Sciatic nerve (tissue), 2 donors: ENCODE measurements around the gene FOSB. TPM values are rescaled to one million over a fixed set of nuclear protein-coding genes. Genes with fewer than 3 reads are reported as not detected.

Experiments
- ATAC-seq: fragments of 200-7000 bp; cut with Tn5 transposase; one replicate; pipeline ENCODE4 v1.9.1; 2020; ENCODE audit warnings: mild to moderate bottlenecking, moderate library complexity
- DNase-seq: peaks from one replicate; pipeline ENCODE4 v3.0.0-alpha.2; 2020; ENCODE audit warnings: low spot score
- intact Hi-C: fragments of 100-400 bp; cut with DNase I; formaldehyde crosslinking; loops from one replicate; pipeline ENCODE4 v1.14.2; 2022
- total RNA-seq: library from RNA; stranded (reverse); fragmentation: NEBNext Ultra II Directional; extraction: Animal tissue kit (Norgen Biotek cat#: 25700); gene quantifications from one replicate; pipeline ENCODE4 v1.2.1, GENCODE V29; 2021
- donor health status: DM: no; HTN: no; CAD: no.
- donor health status: DM: no; HTN: no; CAD: no.

The FOSB gene
- total RNA-seq, 1 donor from 2014 or later: 3.7 TPM

DNA sequence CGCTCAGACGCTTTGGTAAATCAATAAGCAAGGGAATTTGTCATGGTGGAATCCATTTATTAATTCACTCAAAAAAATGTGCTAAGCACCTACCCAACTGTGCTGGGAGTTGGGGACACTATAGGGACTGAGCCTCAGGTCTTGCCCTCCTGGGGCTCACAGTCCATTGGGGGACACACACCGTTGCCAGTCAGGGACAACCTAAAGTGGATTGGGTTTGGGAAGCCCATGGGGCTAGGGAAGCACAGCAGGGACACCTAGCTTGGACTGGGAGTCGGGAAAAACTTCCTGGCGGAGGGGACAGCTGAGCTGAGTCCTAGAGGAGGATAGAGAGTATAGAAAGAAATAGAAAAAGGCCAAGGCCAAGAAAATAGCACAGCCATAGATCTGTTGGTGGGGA, 8.5 kb downstream of the FOSB start:
- ATAC-seq (no peak), DNase-seq (no peak)
- intact Hi-C loops: loop anchor here (2.0 kb wide), 1 partner anchor 40 kb away; no protein-coding TSS in a partner anchor

GRCh38 chr19:45477186-45477585, 9.4 kb downstream of the FOSB start:
- ATAC-seq: no peak
- no peak for DNase-seq
- intact Hi-C loops: loop anchor here (2.0 kb wide), 1 partner anchor 40 kb away; no protein-coding TSS in a partner anchor

GRCh38 chr19:45477713-45478453, 10.1 kb downstream of the FOSB start:
- DNase-seq (no peak), ATAC-seq (peak; percentile 3)
- intact Hi-C loops: loop anchor here (2.0 kb wide), 1 partner anchor 41 kb away; no protein-coding TSS in a partner anchor

DNA sequence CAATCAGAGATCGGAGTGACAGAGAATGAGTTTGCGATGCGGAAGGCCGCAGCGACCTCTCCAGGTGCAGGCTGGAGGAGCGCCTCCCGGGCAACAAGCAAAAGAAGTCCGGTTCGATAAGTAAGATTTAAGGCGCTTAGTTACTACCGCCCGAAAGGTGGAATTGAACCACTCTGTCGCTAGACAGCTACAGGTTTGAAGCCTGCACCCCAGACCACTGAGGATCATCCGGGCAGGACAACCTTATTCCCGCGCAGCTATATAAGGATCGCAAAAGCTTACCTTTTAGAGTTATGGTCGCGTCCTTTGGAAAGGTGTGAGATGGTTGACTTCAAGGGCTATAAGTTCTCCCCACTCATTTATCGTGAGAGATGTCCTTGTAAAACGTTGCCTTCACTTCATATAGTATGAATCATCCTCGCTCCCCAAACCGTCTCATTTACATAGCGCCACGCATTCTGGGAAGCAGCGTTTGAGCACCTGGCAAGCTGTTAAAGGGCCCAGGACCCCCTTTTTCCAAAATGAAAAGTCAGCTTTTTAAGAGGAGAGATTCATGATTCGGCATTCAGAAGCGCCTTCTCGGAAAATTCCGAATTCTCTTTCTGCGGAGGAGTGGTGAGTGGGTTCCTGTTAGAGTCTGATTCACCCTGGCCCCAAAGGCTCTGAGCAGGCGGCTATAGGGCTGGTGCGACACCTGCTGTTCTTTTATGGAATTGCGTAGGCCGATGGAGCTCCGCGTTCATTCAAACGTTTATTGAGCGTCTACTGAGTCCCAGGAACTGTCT, 10.8 kb downstream of the FOSB start:
- DNase-seq (peak; percentile 91), ATAC-seq (peak; percentile 93)
- intact Hi-C loops: no loop called here

DNA sequence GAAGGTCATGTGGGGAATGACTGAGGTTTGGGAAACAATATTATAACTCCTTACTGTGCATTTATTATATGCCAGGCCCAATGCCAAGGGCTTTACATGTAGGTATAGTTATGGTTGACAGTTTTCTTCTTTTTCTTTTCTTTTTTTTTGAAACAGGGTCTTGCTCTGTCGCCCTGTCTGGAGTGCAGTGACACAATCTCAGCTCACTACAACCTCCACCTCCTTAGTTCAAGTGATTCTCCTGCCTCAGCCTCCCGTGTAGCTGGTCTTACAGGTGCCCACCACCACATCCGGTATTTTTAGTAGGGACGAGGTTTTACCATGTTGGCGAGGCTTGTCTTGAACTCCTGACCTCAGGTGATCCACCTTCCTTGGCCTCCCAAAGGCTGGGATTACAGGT, 15.2 kb downstream of the FOSB start:
- no peak for DNase-seq
- intact Hi-C loops: loop anchor here (5.0 kb wide), 1 partner anchor 611 kb away; no protein-coding TSS in a partner anchor
- ATAC-seq: no peak

- intact Hi-C loops: loop anchor here (5.0 kb wide), 1 partner anchor 612 kb away; no protein-coding TSS in a partner anchor
- ATAC-seq (no peak), DNase-seq (no peak)
Observed at GRCh38 chr19:45484273-45484945, 16.6 kb downstream of the FOSB start.

DNA sequence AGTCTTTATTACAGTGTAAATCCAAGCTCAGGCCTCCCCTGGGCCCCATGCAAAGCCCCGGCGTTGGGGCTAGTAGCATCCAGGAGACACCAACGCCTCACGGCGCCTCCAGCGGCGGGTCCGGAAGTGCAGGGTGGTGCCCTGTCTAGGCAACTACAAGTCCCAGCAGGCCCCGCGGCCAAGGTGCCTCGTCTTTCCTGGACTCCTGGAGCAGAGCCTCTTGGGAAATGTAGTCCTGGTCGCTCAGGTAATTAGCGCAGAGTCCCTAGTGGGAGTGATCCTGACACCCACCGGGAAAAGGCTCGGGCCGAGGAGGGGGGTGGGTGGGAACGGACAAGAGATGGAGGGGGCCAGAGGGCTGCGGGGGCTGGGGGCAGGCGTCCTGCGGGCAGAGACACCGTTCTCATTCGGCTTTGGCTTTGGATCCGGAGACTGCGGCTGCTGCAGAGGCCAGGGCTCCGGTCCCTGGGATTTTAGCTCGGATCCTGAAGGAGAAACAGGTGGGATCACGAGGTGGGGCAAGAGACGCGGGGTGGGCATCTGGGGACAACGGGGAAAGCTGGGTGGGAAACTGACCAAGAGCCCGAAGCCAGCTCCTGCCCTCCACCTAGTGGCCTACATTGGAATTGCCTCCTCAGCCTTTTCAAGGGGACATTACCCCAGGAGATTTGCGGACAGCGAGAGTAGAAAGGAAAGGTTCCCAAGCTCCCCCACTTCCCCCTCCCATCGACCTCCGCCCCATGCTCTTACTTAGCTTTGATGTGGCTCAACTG, 17.7 kb downstream of the FOSB start:
- intact Hi-C loops: no loop called here
- peak; percentile 99 for ATAC-seq
- DNase-seq: peak; percentile 99

DNA sequence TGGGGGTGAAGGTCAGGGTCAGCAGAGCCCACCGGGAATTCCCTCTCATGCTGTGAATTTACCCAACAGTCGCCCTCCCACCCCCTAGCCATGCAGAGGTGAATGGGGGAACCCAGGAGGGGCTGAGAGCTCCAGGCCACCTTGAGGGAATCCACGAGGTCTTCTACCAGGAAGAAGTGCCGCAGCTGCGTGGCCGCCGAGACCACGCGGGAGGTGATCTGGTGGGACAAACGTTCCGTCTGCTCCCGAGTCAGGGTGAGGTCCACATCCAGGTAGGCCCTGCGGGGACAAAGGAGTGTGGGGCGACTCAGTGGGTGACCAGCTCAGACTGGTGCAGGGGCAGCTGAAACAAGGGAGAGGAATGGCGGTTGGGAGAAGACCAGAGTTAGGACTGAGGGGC, 20.9 kb downstream of the FOSB start:
- intact Hi-C loops: no loop called here
- DNase-seq: no peak
- ATAC-seq: no peak

DNA sequence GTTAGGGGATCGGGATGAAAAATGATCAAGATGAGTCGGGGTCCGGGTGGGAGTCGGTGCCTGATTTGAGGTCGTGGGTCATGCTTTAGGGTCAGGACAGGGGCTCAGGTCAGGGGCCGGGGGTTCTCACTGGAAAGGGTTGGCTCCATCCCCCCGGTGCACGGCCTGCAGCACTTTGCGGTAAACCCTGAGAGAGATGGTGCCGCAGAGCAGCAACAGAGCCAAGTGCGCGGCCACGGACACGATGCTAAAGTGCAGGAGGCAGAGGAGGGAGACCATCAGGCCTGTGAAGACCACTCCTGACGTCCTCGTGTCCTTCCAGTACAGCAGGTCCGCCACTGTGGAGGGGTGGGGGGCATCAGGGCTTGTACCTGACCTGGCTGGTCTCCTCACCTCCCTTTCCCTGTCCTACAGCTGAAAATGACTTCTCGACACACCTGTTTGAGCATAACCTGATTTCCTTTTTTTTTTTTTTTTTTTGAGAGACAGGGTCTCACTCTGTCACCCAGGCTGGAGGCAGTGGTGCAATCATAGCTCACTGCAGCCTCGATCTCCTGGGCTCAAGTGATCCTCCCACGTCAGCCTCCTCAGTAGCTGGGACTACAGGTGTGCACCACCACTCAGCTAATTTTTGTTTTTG, 21.5 kb downstream of the FOSB start:
- intact Hi-C loops: no loop called here
- DNase-seq (no peak), ATAC-seq (no peak)

GRCh38 chr19:45492137-45492626, 24.4 kb downstream of the FOSB start:
- no peak for ATAC-seq
- DNase-seq: no peak
- intact Hi-C loops: no loop called here

DNA sequence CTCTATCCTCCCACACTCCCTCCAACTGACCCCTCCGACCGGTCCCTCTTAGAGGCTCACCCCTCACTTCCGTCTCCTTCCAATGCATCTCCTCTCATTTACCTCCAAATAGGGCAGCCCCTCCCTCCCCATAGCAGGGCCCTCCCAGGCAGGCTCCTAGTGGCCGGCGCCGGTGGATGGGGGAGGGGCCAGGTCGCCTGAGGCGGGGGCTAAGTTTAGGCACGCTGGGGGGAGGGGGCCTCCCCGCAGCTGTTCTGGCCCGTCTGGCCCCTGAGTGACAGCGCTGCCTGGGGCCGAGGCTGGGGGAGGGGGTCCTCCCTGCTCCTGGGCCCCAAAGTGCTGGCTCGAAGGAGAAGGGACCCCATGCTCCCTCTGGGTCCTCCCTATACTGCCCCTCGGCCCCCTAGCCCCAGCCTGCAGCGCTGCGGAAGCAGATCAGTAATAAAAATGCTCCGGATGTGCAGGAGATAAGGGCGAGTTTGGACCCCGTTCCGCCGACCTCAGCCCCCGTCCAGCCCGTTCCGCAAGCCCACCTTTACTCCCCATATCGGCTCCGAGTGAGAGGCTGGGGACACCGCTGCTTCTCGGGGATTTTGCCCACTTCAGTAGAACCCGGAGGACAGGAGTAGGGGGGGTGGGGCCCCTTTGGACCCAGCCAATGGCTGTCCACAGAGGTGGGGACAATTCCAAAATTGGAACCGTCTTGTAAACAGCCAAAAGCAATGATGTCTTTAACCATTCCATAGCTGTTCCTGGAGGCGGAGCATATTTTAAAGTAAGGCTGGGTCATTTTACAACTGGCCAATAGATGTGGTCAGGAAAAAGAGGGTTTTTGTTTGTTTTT, 25.1 kb downstream of the FOSB start:
- DNase-seq (no peak), ATAC-seq (peak; percentile 36)
- intact Hi-C loops: no loop called here

- ATAC-seq (no peak), DNase-seq (no peak)
- intact Hi-C loops: no loop called here
Observed at GRCh38 chr19:45494261-45494916, 26.6 kb downstream of the FOSB start.

DNA sequence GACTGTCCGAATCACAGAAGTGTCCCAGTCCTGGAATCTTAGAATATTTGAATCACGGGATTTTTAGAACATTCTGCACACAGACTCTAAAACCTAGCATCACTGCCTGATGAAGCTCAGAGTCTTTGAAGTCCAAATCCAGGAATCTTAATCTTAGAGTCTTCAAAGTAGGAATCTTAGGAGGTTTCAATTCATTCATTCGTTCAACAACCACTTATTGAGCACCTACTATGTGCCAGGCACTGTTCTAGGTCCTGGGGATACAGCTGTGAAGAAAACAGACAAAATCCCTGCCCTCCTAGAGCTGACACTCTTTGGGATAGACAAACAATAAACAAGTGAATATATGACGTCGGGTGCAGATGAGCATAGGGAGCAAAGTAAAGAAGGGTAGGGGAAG, 27.4 kb downstream of the FOSB start:
- intact Hi-C loops: no loop called here
- ATAC-seq (no peak), DNase-seq (no peak)

- no peak for DNase-seq
- intact Hi-C loops: no loop called here
- ATAC-seq: peak; percentile 40
Observed at GRCh38 chr19:45496349-45496953, 28.7 kb downstream of the FOSB start.

GRCh38 chr19:45497791-45498190, 30.0 kb downstream of the FOSB start:
- intact Hi-C loops: no loop called here
- DNase-seq: no peak
- no peak for ATAC-seq

DNA sequence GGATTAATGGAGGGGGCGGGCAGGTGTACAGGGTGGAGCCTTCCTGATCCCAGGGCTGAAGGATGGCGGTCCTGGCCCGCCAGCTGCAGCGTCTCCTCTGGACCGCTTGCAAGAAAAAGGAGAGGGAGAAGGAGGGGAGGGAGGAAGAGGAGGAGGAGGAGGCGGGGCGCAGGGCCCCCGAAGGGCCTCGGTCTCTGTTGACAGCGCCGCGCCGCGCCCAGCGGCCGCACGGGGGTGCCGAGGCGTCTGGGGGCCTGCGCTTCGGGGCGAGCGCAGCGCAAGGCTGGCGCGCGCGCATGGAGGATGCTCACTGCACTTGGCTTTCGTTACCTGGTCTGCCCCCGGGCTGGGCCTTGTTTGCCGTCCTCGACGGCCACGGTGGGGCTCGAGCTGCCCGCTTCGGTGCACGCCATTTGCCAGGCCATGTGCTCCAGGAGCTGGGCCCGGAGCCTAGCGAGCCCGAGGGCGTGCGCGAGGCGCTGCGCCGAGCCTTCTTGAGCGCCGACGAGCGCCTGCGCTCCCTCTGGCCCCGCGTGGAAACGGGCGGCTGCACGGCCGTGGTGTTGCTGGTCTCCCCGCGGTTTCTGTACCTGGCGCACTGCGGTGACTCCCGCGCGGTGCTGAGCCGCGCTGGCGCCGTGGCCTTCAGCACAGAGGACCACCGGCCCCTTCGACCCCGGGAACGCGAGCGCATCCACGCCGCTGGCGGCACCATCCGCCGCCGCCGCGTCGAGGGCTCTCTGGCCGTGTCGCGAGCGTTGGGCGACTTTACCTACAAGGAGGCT, 30.8 kb downstream of the FOSB start, which contains the start of gene PPM1N:
Gene PPM1N, plus strand, starts transcription at position 33 of the 785 bp plus-strand sequence. Its CDS starts 30 bp downstream, at position 63.
- intact Hi-C loops: no loop called here
- ATAC-seq (no peak), DNase-seq (no peak)
